BLaER1 (cell line): ENCODE measurements around the gene NOTCH2.
"Not testable (repeated sequence)": the region's sequence is repeated elsewhere in the genome, so short reads cannot be mapped to it uniquely, and the experiment has no call there.

Experiments used
- H3K27ac ChIP-seq: shearing (Covaris generic); formaldehyde crosslinking; 2 replicates; pipeline ENCODE4 v1.8.1; 2022
- H3K27me3 ChIP-seq: shearing (Covaris generic); formaldehyde crosslinking; 2 replicates; pipeline ENCODE4 v1.8.1; 2022
- H3K36me3 ChIP-seq: shearing (Covaris generic); formaldehyde crosslinking; 2 replicates; pipeline ENCODE4 v1.8.1; 2022
- H3K4me1 ChIP-seq: shearing (Covaris generic); formaldehyde crosslinking; 2 replicates; pipeline ENCODE4 v1.8.1; 2022
- H3K4me2 ChIP-seq: shearing (Covaris generic); formaldehyde crosslinking; 2 replicates; pipeline ENCODE4 v1.8.1; 2022
- H3K4me3 ChIP-seq: shearing (Covaris generic); formaldehyde crosslinking; 2 replicates; pipeline ENCODE4 v1.8.1; 2022
- H3K9ac ChIP-seq: shearing (Covaris generic); formaldehyde crosslinking; 2 replicates; pipeline ENCODE4 v1.8.1; 2022
- H3K9me3 ChIP-seq: shearing (Covaris generic); formaldehyde crosslinking; 2 replicates; pipeline ENCODE4 v1.8.1; 2022
- H4K20me1 ChIP-seq: shearing (Covaris generic); formaldehyde crosslinking; 2 replicates; pipeline ENCODE4 v1.8.1; 2022

Gene NOTCH2

DNA sequence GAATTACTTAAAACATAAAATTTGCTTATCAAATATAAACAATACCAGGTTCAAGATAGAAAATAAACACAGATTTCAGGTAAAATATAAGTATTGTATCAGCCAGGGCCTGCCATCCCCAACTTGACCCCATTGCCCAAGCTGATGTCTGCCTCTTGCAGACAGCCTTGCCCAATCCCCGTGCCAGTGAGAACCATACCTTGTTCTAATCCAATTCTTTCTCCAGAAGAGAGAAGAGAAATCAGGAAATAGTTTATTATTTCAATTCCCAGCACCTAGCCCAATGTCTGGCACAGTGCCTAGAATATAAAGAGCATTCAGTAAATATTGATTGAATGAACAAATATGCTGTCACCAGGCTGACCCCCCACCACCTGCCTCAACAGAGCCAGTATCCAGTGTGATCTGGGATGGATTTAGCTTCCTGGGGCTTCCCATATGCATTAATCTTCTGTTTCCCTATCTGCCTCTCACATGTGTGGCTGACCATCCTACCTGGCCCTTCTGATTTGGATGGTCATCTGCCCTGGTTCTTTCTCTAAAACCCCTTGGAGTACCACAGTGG, 27.6 kb upstream of the NOTCH2 start:
- not testable (repeated sequence) for H3K4me3 ChIP-seq, H3K4me2 ChIP-seq, H3K36me3 ChIP-seq, H3K27ac ChIP-seq, H4K20me1 ChIP-seq, H3K9me3 ChIP-seq, H3K27me3 ChIP-seq, H3K4me1 ChIP-seq, H3K9ac ChIP-seq

DNA sequence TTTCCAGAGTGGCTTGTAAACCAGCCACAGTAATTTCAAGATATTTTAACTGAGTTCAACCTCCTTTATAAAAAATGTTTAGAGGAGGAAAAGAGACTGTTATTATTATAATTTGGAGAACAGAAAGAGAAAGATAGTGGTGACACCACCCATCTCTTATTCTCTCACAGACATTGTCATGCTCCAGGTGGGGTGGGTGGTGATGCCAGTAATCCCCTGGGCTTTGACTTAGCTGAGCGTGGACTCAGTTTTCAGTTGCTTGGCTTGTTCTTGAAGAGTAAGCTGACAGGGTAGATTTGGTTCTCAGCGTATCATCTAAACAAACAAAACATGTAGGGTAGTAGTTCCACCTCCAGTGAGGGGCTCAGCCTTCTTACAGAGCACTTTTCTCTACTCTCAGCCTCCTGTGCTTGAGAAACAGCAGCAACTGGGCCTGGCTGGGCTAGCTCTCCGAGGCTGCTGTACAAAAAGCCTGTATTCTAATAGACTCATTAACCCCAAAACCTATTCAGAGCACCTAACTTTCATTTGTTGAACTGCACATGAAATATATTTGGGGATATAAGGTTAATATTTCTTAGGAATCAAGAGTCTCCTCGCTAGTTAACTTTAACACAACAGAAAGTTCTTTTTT, 24.2 kb upstream of the NOTCH2 start:
- H3K4me3 ChIP-seq, H3K4me1 ChIP-seq, H3K9ac ChIP-seq, H3K36me3 ChIP-seq, H3K27me3 ChIP-seq, H3K9me3 ChIP-seq, H3K4me2 ChIP-seq, H4K20me1 ChIP-seq, H3K27ac ChIP-seq: not testable (repeated sequence)

DNA sequence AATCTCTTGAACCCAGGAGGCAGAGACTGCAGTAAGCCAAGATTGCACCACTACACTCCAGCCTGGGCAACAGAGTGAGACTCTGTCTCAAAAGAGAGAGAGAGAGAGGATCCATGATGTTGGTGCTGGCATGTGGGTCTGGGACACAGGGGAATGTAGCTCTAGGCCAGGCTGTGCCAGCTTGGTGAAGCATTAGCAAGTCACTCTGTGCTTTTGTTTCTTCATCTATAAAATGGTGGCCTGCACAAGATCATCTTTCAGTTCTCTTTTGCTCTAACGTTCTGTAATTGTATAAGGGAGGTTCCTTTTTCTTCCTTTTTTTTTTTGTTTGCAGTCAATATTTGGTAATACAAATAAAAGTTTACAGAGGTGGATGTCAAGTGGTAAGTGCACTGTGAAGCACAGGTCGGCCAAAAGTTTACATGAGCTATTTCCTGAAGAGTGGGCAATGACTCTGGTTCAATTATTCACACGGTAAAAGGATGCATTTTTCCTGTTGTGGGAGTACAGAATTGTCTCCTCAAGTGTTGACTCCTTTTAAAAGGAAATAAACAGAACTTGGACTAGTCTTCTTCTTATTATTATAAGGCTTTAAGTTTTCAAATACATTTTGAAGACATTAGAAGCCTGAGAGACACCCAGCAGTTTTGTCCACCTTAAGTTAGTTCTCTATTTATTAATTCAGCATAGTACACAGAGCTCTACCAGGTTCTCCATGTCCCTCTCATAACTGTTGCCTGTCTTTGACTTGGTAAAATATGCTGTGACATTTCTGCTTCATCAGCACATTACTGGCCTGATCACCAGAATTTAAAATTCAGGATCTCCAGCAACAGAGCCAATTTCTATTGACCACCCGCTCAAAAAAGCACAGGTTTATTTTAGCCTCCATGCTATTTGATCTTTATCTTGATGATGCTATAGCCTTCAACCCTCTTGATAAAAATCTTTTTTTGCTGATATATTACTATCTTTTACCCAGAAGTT, 23.1 kb upstream of the NOTCH2 start:
- not testable (repeated sequence) for H3K27me3 ChIP-seq, H3K9me3 ChIP-seq, H4K20me1 ChIP-seq, H3K4me3 ChIP-seq, H3K9ac ChIP-seq, H3K36me3 ChIP-seq, H3K27ac ChIP-seq, H3K4me2 ChIP-seq, H3K4me1 ChIP-seq

DNA sequence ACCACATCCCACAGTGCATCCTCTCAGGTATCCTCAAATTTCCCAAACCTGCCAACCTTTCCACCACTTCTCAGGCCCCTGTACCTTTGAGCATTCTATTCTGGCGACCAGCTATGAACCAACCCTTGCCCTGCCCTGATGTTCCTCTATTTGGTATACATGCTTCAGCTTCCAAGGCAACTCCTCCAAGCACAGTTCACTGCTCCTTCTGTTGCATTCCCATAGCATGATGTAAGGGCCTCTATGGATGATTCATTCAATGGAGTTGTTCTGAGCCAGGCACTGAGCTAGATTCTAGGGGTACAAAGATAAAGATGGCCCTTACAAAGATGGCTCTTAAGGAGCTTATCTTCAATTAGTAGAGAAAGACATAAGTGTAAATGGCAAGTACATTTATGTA, 21.4 kb upstream of the NOTCH2 start:
- not testable (repeated sequence) for H3K36me3 ChIP-seq, H4K20me1 ChIP-seq, H3K9ac ChIP-seq, H3K4me1 ChIP-seq, H3K4me2 ChIP-seq, H3K27ac ChIP-seq, H3K4me3 ChIP-seq, H3K27me3 ChIP-seq, H3K9me3 ChIP-seq

DNA sequence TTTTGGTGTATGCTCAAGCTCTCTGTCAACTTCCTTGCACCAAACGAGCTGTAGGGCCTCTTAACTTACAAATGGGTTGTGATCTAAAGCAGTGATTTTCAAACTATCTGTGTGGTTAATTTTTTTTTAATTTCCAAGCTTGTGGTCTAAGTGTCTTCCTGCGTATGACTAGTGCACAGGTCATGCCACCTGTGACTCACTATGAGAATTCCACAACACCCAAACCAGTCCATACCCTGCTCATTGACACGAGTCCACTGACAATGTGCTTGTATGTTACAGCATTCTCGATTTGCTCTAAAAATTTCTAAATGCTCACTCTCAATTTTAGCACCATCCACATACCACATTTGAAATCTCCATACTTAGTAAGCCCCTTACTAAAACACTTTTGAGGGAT, 18.5 kb upstream of the NOTCH2 start:
- not testable (repeated sequence) for H3K9ac ChIP-seq, H3K4me3 ChIP-seq, H3K9me3 ChIP-seq, H4K20me1 ChIP-seq, H3K36me3 ChIP-seq, H3K27ac ChIP-seq, H3K4me2 ChIP-seq, H3K4me1 ChIP-seq, H3K27me3 ChIP-seq

DNA sequence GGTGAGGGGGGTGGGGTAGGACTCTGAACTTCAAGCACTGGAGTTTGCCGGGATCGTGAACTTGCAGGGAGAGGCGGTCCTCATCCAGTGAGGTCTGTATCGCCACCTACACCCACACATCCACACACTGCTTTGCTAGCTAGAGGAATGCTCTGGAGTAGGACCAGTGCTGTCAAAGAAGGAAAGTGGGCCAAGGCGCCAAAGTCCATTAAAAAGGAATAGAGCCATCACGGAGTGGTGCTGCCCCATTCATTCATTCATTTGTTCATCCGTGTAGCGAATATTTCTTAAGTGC, 405 bp upstream of the NOTCH2 start:
- not testable (repeated sequence) for H3K9ac ChIP-seq, H3K9me3 ChIP-seq, H3K27me3 ChIP-seq, H3K36me3 ChIP-seq, H3K4me3 ChIP-seq, H3K4me2 ChIP-seq, H3K4me1 ChIP-seq, H3K27ac ChIP-seq
- peaks cover 19% of the 10 kb centered on the region; the same call in 1 of the 2 replicates for H4K20me1 ChIP-seq

DNA sequence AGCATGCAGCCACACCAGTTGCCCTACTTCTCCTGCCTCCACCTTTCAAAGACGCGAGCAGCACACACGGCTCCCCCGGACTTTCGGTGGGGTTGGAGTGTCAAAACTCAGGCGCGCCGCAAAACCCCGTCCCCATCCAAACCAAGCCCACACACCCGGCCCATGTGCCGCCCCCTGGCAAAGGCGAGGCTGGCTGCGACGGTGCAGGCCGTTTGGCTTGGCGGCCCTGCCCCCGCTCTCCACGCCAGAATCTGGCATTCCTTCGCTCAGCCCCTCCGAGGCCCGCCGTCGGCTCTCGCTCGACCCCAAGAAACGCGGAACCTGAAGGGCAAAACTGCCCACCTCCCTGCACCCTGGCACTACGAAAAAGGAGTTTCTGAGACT, 787 bp downstream of the NOTCH2 start:
- peak overlapping the region; percentile 76 for H3K9ac ChIP-seq
- H3K27ac ChIP-seq, result peak overlapping the region; percentile 70
- H3K27me3 ChIP-seq, H3K9me3 ChIP-seq, H3K36me3 ChIP-seq, H3K4me1 ChIP-seq: not testable (repeated sequence)
- peak overlapping the region; percentile 49 for H3K4me2 ChIP-seq
- peaks cover 19% of the 10 kb centered on the region; the same call in 1 of the 2 replicates for H4K20me1 ChIP-seq
- peak overlapping the region; percentile 72 for H3K4me3 ChIP-seq

DNA sequence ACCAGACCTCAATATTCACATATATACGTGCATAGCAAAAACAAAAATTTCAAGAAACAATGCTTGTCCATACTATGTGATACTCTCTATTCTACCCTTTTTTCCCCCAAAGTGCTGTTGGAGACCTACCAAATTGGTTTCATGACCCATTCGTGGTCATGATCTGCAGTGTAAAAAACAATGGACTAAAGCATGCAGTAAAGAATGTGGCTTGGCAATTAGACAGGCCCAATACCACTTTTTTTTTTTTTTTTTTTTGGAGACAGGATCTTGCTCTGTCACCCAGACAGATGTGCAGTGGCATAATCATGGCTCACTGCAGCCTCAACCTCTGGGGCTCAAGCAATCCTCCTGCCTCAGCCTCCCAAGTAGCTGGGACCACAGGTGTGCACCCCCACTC, 21.3 kb downstream of the NOTCH2 start:
- H3K27me3 ChIP-seq, H3K9ac ChIP-seq, H3K4me1 ChIP-seq, H4K20me1 ChIP-seq, H3K27ac ChIP-seq, H3K4me3 ChIP-seq, H3K9me3 ChIP-seq, H3K36me3 ChIP-seq, H3K4me2 ChIP-seq: not testable (repeated sequence)

DNA sequence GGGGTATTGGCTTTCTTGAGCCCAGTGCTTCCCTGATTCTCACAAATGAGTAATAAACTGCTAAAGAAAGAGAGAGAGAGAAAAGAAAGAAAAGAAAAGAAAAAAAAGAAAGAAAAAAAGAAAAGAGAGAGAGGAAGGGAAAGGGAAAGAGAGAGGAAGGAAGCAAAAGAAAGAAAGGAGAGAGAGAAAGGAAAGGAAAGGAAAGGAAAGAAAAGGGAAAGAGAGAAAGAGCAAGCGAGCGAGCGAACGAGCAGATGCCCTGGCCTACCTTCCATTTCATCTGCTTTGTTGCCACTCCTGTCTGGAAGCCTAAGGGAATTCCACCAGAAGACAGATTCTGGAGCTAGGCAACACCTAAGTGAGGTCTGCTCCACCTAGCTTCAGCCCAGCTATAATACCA, 27.7 kb downstream of the NOTCH2 start:
- H3K4me2 ChIP-seq, H3K9me3 ChIP-seq, H4K20me1 ChIP-seq, H3K9ac ChIP-seq, H3K4me1 ChIP-seq, H3K4me3 ChIP-seq, H3K27me3 ChIP-seq, H3K27ac ChIP-seq, H3K36me3 ChIP-seq: not testable (repeated sequence)

DNA sequence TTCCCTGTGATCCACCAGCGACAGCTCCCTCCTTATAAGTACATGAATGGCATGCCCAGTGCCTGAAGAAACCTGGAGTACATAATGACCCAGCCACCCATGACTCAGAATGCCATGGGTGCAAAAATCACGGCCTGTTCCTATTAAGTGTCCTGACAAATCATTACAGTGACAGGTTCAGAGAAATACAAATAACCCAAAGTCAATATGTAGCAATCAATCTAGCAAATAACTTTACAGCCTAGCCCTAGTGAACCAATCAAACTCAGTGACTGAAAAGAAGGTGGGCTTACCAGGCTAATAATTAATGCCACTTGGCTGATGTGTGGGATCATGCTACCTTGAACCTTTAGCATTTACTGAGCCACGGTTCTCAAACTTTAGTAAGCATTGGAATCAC, 37.2 kb downstream of the NOTCH2 start:
- H3K27me3 ChIP-seq, H4K20me1 ChIP-seq, H3K27ac ChIP-seq, H3K4me3 ChIP-seq, H3K9me3 ChIP-seq, H3K4me2 ChIP-seq, H3K36me3 ChIP-seq, H3K9ac ChIP-seq, H3K4me1 ChIP-seq: not testable (repeated sequence)

DNA sequence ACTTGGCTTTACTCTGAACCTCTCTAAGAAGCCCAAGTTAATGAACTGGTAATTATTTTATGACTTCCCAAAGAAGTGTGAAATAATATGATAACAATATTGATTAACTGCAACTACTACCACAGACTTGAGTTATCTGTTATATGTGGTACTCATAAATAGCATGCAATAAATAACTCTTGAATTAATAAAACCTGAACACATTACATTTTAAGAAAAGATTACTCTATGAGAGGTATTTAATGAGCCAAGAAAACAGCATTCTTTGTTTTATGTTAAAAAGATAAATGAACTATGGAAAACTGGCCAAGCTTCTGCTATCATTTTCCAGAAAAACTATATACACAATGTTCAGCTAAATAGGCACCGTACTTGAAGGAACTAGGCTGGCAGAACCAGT, 45.7 kb downstream of the NOTCH2 start:
- not testable (repeated sequence) for H3K4me2 ChIP-seq, H3K27ac ChIP-seq, H3K9me3 ChIP-seq, H3K4me3 ChIP-seq, H4K20me1 ChIP-seq, H3K9ac ChIP-seq, H3K36me3 ChIP-seq, H3K4me1 ChIP-seq, H3K27me3 ChIP-seq

DNA sequence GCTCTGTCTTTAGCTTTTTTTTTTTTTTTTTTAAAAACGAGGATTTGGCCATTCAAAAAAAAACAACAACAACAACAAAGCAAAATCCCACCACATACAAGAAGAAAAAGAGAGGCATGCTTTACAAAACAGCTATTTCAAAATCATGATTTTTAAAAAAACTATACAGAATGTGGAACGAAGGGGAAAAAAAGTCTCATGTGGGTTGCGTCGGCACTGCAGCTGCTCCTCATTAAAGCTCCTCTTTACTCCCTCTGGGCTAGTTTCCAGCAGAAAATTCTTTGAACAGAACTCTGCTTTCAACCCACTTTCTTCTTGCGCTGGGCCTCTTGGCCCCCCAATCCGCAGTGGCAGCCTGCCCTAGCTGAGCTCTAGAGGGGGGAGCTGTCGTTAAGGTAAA, 54.5 kb downstream of the NOTCH2 start:
- not testable (repeated sequence) for H3K27me3 ChIP-seq, H3K4me3 ChIP-seq, H3K4me1 ChIP-seq, H3K36me3 ChIP-seq, H3K9ac ChIP-seq, H3K27ac ChIP-seq, H4K20me1 ChIP-seq, H3K9me3 ChIP-seq, H3K4me2 ChIP-seq

DNA sequence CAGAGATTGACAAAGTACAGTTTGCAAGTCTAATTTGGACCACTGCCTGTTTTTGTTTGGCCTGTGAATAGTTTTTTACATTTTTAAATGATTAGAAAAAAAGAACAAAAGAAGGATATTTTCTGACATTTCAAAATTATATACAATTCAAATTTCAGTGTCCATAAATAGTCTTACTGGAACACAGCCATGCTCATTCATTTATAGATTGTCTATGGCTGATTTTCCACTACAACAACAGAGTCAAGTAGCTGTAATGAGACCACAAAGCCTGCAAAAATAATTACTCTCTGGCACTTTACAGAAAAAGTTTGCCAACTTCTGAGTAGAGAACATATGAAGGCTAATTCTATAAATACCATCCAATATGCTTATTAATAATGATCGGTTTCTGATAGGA, 61.1 kb downstream of the NOTCH2 start:
- not testable (repeated sequence) for H3K27ac ChIP-seq, H4K20me1 ChIP-seq, H3K4me2 ChIP-seq, H3K27me3 ChIP-seq, H3K9me3 ChIP-seq, H3K9ac ChIP-seq, H3K4me1 ChIP-seq, H3K36me3 ChIP-seq, H3K4me3 ChIP-seq

DNA sequence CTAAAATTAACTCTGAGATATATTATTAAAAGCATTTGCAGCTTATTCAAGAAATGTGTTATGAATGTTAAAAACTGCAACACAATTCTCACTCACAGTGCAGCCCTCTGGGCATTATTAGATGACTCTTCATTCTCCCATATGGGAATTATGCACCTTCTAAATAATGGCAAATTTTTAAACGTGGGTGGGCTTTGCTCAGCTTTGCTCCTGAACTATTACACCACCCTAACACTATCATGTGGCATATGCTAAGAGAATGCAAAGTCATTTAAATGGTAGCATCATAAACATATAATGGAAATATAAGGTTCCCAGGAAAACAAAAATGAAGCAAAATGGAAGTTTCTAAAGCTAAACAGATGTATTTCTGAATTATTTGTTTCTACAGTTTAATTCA, 61.6 kb downstream of the NOTCH2 start:
- H3K9ac ChIP-seq, H4K20me1 ChIP-seq, H3K27me3 ChIP-seq, H3K4me2 ChIP-seq, H3K27ac ChIP-seq, H3K4me1 ChIP-seq, H3K4me3 ChIP-seq, H3K9me3 ChIP-seq, H3K36me3 ChIP-seq: not testable (repeated sequence)

DNA sequence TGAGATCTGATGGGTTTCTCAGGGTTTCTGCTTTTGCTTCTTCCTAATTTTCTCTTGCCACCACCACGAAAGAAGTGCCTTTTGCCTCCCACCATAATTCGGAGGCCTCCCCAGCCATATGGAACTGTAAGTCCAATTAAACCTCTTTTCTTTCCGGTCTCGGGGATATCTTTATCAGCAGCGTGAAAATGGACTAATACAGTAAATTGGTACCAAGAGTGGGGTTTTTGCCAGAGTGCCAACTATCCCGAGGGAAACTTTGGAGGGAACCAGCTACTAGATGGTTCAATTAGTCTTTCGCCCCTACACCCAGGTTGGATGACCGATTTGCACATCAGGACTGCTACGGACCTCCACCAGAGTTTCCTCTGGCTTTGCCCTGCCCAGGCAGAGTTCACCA, 68.4 kb downstream of the NOTCH2 start:
- H3K27ac ChIP-seq, H4K20me1 ChIP-seq, H3K9ac ChIP-seq, H3K4me1 ChIP-seq, H3K27me3 ChIP-seq, H3K4me3 ChIP-seq, H3K9me3 ChIP-seq, H3K4me2 ChIP-seq: not testable (repeated sequence)
- H3K36me3 ChIP-seq, result peaks cover 23% of the 10 kb centered on the region
